Measurements from ENCODE around the gene FGGY.

FGGY gene

GRCh38 chr1:59414406-59415133 is 117.7 kb downstream of the FGGY start:
- no peak overlapping the region for H3K27ac ChIP-seq (ENCODE audit: low read depth, low read length)
- no peaks in the 10 kb centered on the region for H4K20me1 ChIP-seq (ENCODE audit: low read depth, low read length)
- TF ChIP-seq EZH2phosphoT487 (conservative IDR thresholded peaks at IDR 0.05; ENCODE audit: low read length) (no peak), CTCF (IDR thresholded peaks at IDR 0.05; ENCODE audit: insufficient read depth, low read length, poor library complexity, severe bottlenecking) (no peak)
- H3K27me3 ChIP-seq (ENCODE audit: low read length), result no peaks in the 10 kb centered on the region
- H3K79me2 ChIP-seq (ENCODE audit: insufficient read depth, low read length), result no peaks in the 10 kb centered on the region
- no peaks in the 10 kb centered on the region for H3K9me3 ChIP-seq (ENCODE audit: insufficient read depth, low read length)
- no peaks in the 10 kb centered on the region for H3F3A ChIP-seq (ENCODE audit: insufficient read depth)
- no peaks in the 10 kb centered on the region for H3K9me2 ChIP-seq (replicated peaks; ENCODE audit: insufficient read depth, low read length)
- H3K9ac ChIP-seq (ENCODE audit: low read length), result no peak overlapping the region
- no peaks in the 10 kb centered on the region for H3K36me3 ChIP-seq (ENCODE audit: low read length)
- H3K4me2 ChIP-seq (ENCODE audit: low read depth, low read length, poor library complexity, severe bottlenecking), result no peak overlapping the region
- no peak overlapping the region for H2AFZ ChIP-seq (ENCODE audit: low read depth, low read length, severe bottlenecking)
- no peak overlapping the region for H3K4me3 ChIP-seq (ENCODE audit: insufficient read depth, low read length, poor library complexity, severe bottlenecking)

GRCh38 chr1:59415286-59415850 is 118.5 kb downstream of the FGGY start:
- TF ChIP-seq EZH2phosphoT487 (conservative IDR thresholded peaks at IDR 0.05; ENCODE audit: low read length) (no peak), CTCF (IDR thresholded peaks at IDR 0.05; ENCODE audit: insufficient read depth, low read length, poor library complexity, severe bottlenecking) (no peak)

DNA sequence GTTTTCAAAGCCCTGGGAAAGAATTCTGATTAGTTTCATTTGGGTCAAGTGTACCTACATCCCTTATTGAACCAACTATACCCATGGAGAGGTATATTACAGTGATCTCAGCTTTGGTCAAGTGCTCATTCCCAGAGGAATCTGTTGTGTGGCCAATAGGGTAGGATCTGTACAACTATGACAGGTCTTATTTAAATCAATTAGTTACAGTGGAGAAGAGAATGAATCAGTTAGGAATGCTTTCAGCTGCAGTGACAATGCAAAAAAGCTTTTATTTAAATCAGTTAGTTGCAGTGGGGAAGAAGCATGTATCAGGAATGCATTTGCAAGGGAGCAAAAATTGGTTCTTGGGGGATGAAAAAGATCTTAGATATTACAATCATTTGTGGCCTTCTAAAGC is 119.0 kb downstream of the FGGY start:
- H3K9me3 ChIP-seq (ENCODE audit: insufficient read depth, low read length), result no peaks in the 10 kb centered on the region
- TF ChIP-seq EZH2phosphoT487 (conservative IDR thresholded peaks at IDR 0.05; ENCODE audit: low read length), result no peak
- no peak for TF ChIP-seq CTCF (IDR thresholded peaks at IDR 0.05; ENCODE audit: insufficient read depth, low read length, poor library complexity, severe bottlenecking)

More at GRCh38 chr1:59415286-59415850, 118.5 kb downstream of the FGGY start:
- Histone ChIP-seq H3K9ac (ENCODE audit: low read length) (no peak overlapping the region), H3K4me2 (ENCODE audit: low read depth, low read length, poor library complexity, severe bottlenecking) (no peak overlapping the region), H3K9me3 (ENCODE audit: insufficient read depth, low read length) (no peaks in the 10 kb centered on the region), H3K4me3 (ENCODE audit: insufficient read depth, low read length, poor library complexity, severe bottlenecking) (no peak overlapping the region), H3K9me2 (replicated peaks; ENCODE audit: insufficient read depth, low read length) (no peaks in the 10 kb centered on the region), H3K36me3 (ENCODE audit: low read length) (no peaks in the 10 kb centered on the region), H3K27ac (ENCODE audit: low read depth, low read length) (no peak overlapping the region), H3K79me2 (ENCODE audit: insufficient read depth, low read length) (no peaks in the 10 kb centered on the region), H2AFZ (ENCODE audit: low read depth, low read length, severe bottlenecking) (no peak overlapping the region), H3K27me3 (ENCODE audit: low read length) (no peaks in the 10 kb centered on the region), H3F3A (ENCODE audit: insufficient read depth) (no peaks in the 10 kb centered on the region), H4K20me1 (ENCODE audit: low read depth, low read length) (no peaks in the 10 kb centered on the region)

More for the DNA sequence above, 119.0 kb downstream of the FGGY start:
- Histone ChIP-seq H2AFZ (ENCODE audit: low read depth, low read length, severe bottlenecking) (no peak overlapping the region), H3K9ac (ENCODE audit: low read length) (no peak overlapping the region), H3K36me3 (ENCODE audit: low read length) (no peaks in the 10 kb centered on the region), H3K79me2 (ENCODE audit: insufficient read depth, low read length) (no peaks in the 10 kb centered on the region), H3F3A (ENCODE audit: insufficient read depth) (no peaks in the 10 kb centered on the region), H3K4me3 (ENCODE audit: insufficient read depth, low read length, poor library complexity, severe bottlenecking) (no peak overlapping the region), H3K27ac (ENCODE audit: low read depth, low read length) (no peak overlapping the region), H4K20me1 (ENCODE audit: low read depth, low read length) (no peaks in the 10 kb centered on the region), H3K9me2 (replicated peaks; ENCODE audit: insufficient read depth, low read length) (no peaks in the 10 kb centered on the region), H3K27me3 (ENCODE audit: low read length) (no peaks in the 10 kb centered on the region), H3K4me2 (ENCODE audit: low read depth, low read length, poor library complexity, severe bottlenecking) (no peak overlapping the region)
